Measurements from ENCODE around the gene CLK3.
"Not testable (repeated sequence)": the region's sequence is repeated elsewhere in the genome, so short reads cannot be mapped to it uniquely, and the experiment has no call there.

CLK3 gene

DNA sequence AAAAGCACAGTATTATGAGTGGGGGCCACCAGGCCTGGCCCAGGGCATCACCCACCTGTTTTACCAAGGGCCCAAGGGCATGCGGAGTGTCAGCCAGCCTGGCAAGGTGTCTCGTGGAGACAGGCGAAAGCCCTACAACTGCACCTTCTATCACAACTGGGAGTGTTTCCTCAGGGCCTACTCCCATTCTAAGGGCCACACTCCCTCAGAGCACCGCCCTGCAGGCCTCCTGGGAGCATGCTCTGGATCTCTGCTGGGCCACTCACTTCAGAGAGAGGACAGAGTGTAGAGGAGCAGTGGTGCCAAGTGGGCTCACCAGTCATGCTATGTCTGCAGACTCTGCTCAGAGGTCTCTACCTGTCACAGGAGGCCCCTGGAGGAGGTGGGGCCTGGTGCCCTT, 21.2 kb upstream of the CLK3 start:
- no peaks in the 10 kb centered on the region for H3K36me3 Mint-ChIP-seq
- no peak overlapping the region for H3K4me3 Mint-ChIP-seq

DNA sequence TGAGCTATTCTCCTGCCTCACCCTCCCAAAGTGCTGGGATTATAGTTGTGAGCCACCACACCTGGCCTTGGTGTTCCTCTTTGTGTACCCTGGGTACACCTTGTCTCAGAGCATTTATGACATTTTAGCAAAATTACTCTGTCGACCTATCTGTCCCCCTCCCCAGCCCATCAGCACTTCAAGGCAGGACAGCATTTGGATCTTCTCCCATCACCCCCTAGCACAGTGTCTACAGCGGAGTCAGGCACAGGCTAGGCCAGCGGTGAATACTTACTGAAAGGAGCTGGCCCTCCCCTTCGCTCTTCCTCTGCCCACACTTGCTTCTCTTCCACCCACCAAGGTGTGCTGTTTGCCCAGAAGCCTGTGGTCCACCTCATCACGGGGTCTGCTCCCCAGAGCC, 20.4 kb upstream of the CLK3 start:
- Mint-ChIP-seq H3K36me3 (no peaks in the 10 kb centered on the region), H3K9me3 (ENCODE audit: low read depth) (no peaks in the 10 kb centered on the region), H3K27me3 (no peaks in the 10 kb centered on the region), H3K4me1 (ENCODE audit: low read depth) (peaks cover 19% of the 10 kb centered on the region), H3K4me3 (no peak overlapping the region), H3K27ac (peak overlapping the region; percentile 46)

More for the DNA sequence above, 21.2 kb upstream of the CLK3 start:
- Mint-ChIP-seq H3K9me3 (ENCODE audit: low read depth) (no peaks in the 10 kb centered on the region), H3K4me1 (ENCODE audit: low read depth) (peaks cover 17% of the 10 kb centered on the region), H3K27me3 (no peaks in the 10 kb centered on the region), H3K27ac (no peak overlapping the region)

DNA sequence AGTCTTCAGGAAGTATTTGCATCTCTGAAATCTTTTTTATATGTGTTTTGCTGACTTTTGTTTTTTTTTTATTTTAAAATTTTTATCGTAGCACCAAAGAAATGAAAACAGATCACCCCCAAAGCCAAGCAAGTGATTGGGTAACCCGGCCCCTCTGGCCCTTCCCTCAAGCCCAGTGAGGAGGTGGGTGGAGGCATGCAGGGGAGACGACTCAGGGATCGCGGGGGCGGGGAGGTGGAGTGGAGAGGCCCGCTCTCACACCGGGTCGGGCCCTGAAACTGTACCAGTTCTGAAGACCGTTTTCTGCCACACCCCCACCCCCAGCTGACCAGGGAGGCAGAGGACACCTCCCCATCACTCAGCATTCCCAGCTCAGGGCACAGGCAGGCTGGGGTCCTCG, 18.9 kb upstream of the CLK3 start:
- H3K4me3 Mint-ChIP-seq; H3K27me3 Mint-ChIP-seq; H3K36me3 Mint-ChIP-seq; H3K9me3 Mint-ChIP-seq (ENCODE audit: low read depth); H3K27ac Mint-ChIP-seq: not testable (repeated sequence)
- H3K4me1 Mint-ChIP-seq (ENCODE audit: low read depth): peaks cover 19% of the 10 kb centered on the region

DNA sequence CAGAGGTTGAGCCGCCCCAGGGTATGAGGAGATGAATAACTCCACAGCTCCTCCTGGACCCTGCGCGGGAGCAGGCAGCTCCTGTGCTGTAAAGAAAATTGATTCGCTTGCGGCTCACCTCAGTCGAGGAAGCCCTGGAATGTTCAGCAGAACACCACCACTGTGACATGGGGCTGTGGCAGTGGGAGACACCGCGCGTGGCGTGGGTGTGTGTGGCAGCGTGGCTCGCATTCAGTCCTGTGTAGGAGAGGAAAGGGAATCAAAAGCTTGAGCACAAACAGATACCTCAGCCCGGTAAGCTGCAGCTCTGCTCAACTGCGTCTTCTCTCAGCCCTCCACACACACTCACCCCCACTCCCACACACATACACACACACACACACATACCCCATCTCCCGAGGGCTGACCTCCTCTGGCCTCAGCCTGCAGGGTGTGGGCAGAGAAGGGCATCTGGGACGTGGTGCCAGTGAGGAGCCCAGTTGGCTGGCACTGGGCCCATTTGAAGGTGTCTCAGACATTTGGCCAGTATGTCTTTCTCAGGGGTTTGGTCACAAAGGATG, 18.4 kb upstream of the CLK3 start:
- H3K36me3 Mint-ChIP-seq; H3K9me3 Mint-ChIP-seq (ENCODE audit: low read depth); H3K27me3 Mint-ChIP-seq; H3K4me3 Mint-ChIP-seq; H3K27ac Mint-ChIP-seq: not testable (repeated sequence)
- H3K4me1 Mint-ChIP-seq (ENCODE audit: low read depth): peaks cover 19% of the 10 kb centered on the region

DNA sequence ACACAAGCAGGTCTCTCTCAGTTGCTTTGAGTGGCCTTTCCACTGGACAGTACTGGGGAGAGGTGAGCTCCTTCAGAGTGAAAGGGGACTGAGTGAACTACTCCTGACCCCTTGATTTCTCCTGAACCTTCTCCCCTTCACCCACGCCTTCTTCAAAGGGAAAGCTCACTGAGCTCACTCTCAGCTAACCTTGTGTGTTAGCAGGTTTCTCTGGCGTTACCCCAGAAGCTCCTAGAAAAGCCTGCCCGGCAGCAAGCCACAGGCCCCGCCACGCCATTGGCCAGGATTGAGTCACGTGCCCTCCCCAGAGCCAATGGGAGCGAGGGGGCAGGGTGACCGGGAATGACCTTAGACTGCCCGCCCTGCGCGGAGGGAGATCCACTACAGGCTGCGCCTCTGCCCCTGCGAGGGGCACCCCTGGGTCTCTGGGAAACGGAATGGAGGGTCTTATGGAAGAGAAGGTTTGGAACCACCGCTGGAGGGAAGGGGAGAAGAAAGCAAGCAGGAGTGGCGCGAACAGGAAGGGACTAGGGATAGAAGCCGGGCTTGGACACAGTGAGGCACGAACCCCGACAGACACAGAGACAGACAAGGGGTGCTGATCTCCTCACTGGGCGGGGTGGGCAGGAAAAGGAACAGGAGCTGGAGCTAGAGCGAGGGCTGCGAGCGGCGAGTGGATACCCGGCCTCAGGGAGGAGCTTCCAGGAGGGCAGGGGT, 17.4 kb upstream of the CLK3 start:
- H3K4me1 Mint-ChIP-seq (ENCODE audit: low read depth): peaks cover 19% of the 10 kb centered on the region
- no peaks in the 10 kb centered on the region for H3K36me3 Mint-ChIP-seq
- H3K27me3 Mint-ChIP-seq: no peaks in the 10 kb centered on the region
- H3K27ac Mint-ChIP-seq: peak overlapping the region; percentile 100
- H3K4me3 Mint-ChIP-seq: peak overlapping the region; percentile 99
- H3K9me3 Mint-ChIP-seq (ENCODE audit: low read depth): no peaks in the 10 kb centered on the region

DNA sequence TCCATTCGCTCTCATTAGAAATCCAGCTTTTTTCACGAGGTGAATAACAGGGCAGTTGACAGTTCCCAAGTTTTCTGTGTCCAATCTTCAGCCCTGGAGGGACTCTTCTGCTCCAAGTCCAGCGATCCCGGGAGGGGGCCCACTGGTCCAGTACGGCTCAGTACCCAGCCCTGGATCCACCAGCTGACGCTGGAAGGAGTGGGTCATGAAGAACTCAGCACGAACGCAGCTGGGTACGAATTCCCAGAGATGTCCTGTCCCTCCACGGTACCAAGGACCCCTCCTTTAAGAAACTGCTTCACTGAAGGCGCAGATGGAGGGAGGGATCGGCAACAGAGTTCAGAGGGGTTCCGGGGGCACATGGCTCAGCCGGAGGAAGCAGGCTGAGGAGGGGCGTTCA, 16.5 kb upstream of the CLK3 start:
- no peaks in the 10 kb centered on the region for H3K9me3 Mint-ChIP-seq (ENCODE audit: low read depth)
- H3K4me1 Mint-ChIP-seq (ENCODE audit: low read depth): peaks cover 19% of the 10 kb centered on the region
- H3K27ac Mint-ChIP-seq: peak overlapping the region; percentile 50
- H3K27me3 Mint-ChIP-seq: no peaks in the 10 kb centered on the region
- no peaks in the 10 kb centered on the region for H3K36me3 Mint-ChIP-seq
- peak overlapping the region; percentile 99 for H3K4me3 Mint-ChIP-seq

DNA sequence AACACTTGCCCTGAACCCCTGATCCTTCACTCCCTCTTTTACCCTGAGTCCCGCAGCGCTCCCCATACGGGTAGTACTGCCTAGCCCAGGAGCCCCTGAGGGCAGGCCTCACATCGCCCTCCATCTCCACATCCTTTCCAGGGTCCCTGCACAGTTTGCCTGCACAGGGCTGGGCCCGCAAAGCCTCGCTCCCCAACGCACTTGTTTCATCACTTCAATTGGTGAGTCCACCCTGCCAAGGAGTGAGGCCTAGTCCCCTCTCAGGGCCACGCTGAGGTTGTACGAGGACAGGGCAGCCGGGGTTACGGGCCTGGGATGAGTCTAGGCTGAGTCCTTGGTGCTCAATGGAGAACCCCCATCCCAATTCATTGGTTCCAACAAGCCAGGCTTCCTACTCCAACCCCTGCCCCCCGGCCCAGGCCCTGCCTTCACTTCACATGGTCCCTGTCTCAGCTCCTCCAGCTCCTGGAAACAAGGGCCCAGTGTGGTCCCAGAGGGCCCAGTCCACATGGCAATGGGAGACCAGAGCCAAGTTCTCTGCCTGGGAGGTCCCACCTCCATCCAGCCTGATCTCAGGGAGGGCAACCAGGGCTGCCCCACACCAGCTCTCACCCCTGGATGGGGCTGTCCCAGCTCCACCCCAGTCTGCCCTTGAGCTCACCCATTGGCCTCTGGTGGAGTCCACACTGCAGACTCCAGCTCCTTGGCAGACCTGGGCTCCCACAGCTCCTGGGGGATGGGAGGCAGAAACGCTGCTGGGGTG, 12.4 kb upstream of the CLK3 start:
- Mint-ChIP-seq H3K27me3 (no peaks in the 10 kb centered on the region), H3K4me1 (ENCODE audit: low read depth) (peaks cover 15% of the 10 kb centered on the region), H3K27ac (no peak overlapping the region), H3K9me3 (ENCODE audit: low read depth) (no peaks in the 10 kb centered on the region), H3K4me3 (no peak overlapping the region), H3K36me3 (no peaks in the 10 kb centered on the region)

DNA sequence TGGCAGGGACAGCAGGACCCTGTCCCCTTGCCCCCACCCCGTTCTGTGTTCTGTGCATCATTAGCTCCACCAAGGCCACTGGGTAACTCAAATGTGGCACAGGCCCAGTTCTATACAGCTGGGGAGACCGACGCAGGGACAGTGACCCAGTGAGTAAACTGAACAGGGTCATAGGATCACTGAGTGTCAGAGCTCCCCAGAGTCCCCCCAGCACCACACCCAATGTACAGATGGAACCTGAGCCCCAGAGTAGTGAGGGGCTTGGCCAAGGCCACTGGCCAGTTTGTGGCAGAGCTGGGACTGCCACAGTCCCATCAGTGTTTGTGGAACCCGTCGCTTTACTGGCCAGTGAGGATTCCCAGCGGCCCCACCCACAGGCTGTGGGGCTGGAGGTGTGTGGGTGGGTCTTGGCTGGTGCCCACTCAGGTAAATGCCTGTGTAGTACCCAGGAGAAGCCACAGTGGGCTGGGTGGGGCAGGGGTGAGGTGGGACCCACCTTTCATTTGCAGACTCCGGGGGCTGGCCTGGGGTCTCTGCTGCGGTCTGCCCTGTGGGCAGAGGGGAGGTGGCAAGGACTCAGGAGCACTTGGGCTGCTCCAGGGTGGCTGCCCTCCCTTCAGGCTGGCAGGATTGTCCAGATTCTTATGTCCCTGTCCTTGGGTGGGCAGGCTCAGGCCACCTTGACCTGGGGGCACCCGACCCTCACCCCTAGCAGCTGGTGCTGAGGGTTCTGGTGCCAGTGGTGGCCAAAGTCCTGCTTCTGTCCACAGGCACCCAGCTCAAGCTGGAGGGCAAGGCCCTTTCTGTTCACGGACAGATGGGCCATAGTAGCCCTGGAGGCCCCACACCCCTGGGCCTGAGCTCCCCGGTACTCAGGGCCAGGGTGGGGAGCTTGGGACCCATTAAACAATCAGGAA, 11.6 kb upstream of the CLK3 start:
- H3K36me3 Mint-ChIP-seq: no peaks in the 10 kb centered on the region
- H3K4me3 Mint-ChIP-seq: no peak overlapping the region
- no peaks in the 10 kb centered on the region for H3K27me3 Mint-ChIP-seq
- peaks cover 6% of the 10 kb centered on the region for H3K4me1 Mint-ChIP-seq (ENCODE audit: low read depth)
- no peaks in the 10 kb centered on the region for H3K9me3 Mint-ChIP-seq (ENCODE audit: low read depth)
- no peak overlapping the region for H3K27ac Mint-ChIP-seq

DNA sequence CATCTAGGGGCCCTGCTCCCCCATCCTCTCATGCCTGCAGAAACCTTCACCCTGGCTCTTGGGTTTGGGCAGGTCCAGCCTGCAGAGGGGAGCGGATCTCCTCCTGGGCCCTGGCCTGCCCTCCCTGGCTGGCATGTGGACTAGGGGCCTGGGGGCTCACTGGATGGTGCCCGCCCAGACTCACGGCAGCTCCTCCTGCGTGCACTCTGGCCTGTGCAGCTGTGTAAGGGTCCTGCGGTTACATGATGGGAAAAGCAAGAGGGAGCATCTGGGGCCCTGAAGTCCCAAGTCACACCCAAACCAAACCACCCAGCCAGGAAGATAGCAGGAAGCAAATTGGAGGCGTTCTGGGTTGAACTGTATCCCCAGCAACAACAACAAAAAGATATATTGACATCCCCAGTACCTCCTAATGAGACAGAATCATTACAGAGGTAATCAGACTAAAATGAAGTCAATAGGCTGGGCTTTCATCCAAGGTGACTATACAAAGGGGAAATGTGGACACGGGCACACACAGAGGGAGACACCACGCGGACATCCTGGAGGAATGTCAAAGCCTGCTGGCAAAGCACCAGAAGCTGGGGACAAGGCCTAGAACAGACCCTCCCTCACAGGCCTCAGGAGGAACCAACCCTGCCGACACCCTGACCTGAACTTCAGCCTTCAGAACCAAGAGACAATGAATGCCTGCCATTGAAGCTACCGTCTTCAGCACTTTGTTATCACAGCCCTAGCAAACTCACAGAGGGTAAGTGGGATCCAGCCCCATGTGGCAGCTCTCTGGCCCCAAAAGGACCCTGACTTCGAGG, 10.4 kb upstream of the CLK3 start:
- Mint-ChIP-seq H3K27me3 (no peaks in the 10 kb centered on the region), H3K4me1 (ENCODE audit: low read depth) (no peaks in the 10 kb centered on the region), H3K9me3 (ENCODE audit: low read depth) (no peaks in the 10 kb centered on the region), H3K36me3 (no peaks in the 10 kb centered on the region), H3K4me3 (no peak overlapping the region), H3K27ac (no peak overlapping the region)

DNA sequence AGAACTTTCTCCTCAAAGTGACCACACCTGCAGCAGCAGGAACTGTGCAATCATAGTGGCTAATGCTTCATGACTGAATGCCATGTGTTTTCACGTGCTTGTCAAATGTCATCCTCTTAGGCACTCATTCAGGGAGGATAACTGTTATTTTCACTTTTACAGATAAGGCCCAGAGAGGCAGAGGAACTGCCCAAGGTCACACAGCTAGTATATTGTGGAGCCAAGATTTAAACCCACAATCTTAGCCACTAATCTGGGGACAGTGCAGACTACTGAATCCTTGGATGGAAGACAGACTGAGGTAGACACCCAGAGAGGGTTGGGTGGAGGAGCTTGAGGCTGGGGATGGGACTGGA, 9.9 kb upstream of the CLK3 start:
- H3K9me3 Mint-ChIP-seq (ENCODE audit: low read depth): no peaks in the 10 kb centered on the region
- no peak overlapping the region for H3K27ac Mint-ChIP-seq
- no peak overlapping the region for H3K4me3 Mint-ChIP-seq
- no peaks in the 10 kb centered on the region for H3K36me3 Mint-ChIP-seq
- no peaks in the 10 kb centered on the region for H3K4me1 Mint-ChIP-seq (ENCODE audit: low read depth)
- no peaks in the 10 kb centered on the region for H3K27me3 Mint-ChIP-seq

DNA sequence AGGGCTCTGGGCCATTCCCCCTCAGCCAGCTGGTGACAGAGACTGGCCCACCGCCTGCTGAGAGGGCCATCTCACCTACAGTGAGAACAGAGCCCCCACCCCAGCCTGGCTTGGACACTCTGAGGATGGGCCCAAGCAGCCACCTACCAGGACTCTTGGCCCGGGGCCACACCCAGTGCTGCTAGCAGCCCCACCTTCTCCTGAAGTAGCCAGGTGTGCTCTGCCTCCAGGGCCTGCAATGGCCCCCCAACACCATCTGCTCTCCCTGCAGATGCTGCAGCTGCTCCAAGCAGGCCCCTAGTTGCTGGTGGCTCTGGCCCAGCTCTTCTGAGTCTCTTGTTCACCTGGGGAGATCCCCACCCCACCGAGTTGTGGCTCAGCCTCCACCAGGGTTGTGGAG, 6.8 kb upstream of the CLK3 start:
- Mint-ChIP-seq H3K9me3 (ENCODE audit: low read depth) (no peaks in the 10 kb centered on the region), H3K4me1 (ENCODE audit: low read depth) (no peaks in the 10 kb centered on the region), H3K4me3 (no peak overlapping the region), H3K27me3 (no peaks in the 10 kb centered on the region), H3K27ac (no peak overlapping the region), H3K36me3 (no peaks in the 10 kb centered on the region)

DNA sequence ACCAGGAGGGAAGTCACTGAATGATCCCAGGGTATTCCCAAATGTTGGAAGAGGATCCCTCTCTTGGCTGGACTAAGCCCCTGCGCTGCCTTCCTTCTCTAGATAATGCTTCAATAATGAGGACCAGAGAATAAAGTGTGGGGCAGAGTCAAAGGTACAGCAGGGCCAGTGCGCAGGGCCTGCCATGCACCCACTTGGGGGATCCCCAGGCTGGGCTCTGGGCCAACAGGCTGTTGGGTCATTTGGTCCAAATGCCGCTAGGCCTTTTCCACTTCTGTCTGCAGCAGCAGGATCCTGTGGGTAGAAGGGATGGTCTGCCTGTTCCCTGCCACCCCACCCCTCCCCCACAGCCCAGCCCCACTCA, 5.7 kb upstream of the CLK3 start:
- H3K27me3 Mint-ChIP-seq: no peaks in the 10 kb centered on the region
- H3K4me3 Mint-ChIP-seq: no peak overlapping the region
- no peaks in the 10 kb centered on the region for H3K4me1 Mint-ChIP-seq (ENCODE audit: low read depth)
- no peaks in the 10 kb centered on the region for H3K36me3 Mint-ChIP-seq
- no peak overlapping the region for H3K27ac Mint-ChIP-seq
- no peaks in the 10 kb centered on the region for H3K9me3 Mint-ChIP-seq (ENCODE audit: low read depth)

DNA sequence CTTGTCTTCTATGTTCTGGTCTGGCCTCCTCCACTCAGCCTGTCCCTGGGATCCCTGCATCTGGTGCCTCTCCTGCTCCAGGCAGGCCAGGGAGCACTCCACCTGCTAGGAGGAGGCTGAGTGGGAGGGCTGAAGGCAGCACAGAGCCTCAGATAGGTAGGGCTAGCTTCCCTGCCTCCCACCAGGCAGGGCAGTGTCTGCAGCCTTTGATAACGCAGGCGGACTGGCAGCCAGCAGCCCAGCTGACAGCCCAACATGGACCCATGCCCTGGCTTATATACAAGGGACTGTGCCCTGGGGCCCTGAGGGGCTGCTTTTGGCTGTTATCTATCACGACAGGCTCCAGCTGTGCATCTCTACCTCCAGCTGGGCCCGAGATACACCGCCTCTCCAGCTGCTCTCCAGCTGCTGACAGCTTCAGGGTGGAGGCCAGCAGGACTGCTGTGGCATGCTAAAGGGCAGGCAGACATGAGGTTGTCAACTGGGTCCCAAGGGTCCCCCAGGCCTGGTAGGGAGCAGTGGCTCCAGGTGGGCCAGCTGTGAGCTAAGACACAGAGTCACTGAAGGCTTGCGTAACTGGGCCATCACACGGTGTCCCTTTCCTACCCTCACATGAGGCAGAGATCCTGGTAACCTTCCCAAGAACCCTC, 5.2 kb upstream of the CLK3 start:
- no peaks in the 10 kb centered on the region for H3K36me3 Mint-ChIP-seq
- H3K4me1 Mint-ChIP-seq (ENCODE audit: low read depth): no peaks in the 10 kb centered on the region

DNA sequence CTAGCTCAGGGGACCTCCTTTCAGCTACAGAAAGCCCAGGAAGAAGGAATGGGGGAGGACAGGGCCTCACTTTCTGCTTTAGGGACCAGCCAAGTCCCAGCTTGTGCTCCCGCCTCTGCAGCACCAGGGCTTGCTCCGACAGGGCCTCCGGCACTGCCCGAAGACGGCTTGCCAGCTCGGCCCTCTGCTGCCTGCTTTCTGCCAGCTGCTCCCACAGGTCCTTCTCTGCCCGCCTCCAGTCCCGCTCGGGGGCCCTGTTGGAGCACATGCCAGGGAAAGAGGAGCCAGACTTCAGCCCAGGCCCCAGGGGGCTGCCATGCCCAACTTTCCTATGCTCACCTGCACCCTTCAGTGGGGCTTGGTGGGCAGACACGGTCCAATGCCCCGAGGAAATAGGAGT, 4.3 kb upstream of the CLK3 start:
- H3K27me3 Mint-ChIP-seq: no peaks in the 10 kb centered on the region
- H3K4me3 Mint-ChIP-seq: no peak overlapping the region
- no peaks in the 10 kb centered on the region for H3K9me3 Mint-ChIP-seq (ENCODE audit: low read depth)
- H3K4me1 Mint-ChIP-seq (ENCODE audit: low read depth): no peaks in the 10 kb centered on the region
- no peak overlapping the region for H3K27ac Mint-ChIP-seq
- no peaks in the 10 kb centered on the region for H3K36me3 Mint-ChIP-seq

More for the DNA sequence above, 5.2 kb upstream of the CLK3 start:
- Mint-ChIP-seq H3K9me3 (ENCODE audit: low read depth) (no peaks in the 10 kb centered on the region), H3K27me3 (no peaks in the 10 kb centered on the region), H3K4me3 (no peak overlapping the region), H3K27ac (no peak overlapping the region)

Data from activated naive CD8-positive, alpha-beta T cell (primary cell).